H1 (cell line): ENCODE data around the gene COA4. TPM values are rescaled to one million over a fixed set of nuclear protein-coding genes. Genes with fewer than 3 reads are reported as not detected.

Experiments
- CTCF ChIA-PET: fragments of 300-600 bp; sonication (Branson Sonifier 250); formaldehyde crosslinking; loops from one replicate; lab custom pipeline; 2021; ENCODE audit not compliant: partially characterized antibody; lab: Charles Lee
- POLR2A ChIA-PET: fragments of 300-600 bp; sonication (Branson Sonifier 250); formaldehyde crosslinking; loops from one replicate; lab custom pipeline; 2021; ENCODE audit warnings: inconsistent platforms; ENCODE audit not compliant: partially characterized antibody; lab: Charles Lee
- DNase-seq, 2 experiments: peaks; one replicate each; pipeline versions ENCODE4 v3.0.0 to v3.0.0-alpha.2; 2010 to 2022; ENCODE audit warnings: low spot score in 2 of 2, low read depth in 1 of 2, mixed read lengths in 1 of 2
- FAIRE-seq: peaks from 2 replicates; lab custom pipeline; 2011; peaks lifted over from hg19 to GRCh38; lab: Jason Lieb, UNC
- H2AFZ ChIP-seq: 2 replicates; pipeline ENCODE4 v1.8.1; 2012; ENCODE audit warnings: low read length, inconsistent platforms
- H2AK5ac ChIP-seq: 2 replicates; pipeline ENCODE4 v1.6.1; 2013; ENCODE audit warnings: low read depth, low read length
- H2BK120ac ChIP-seq: replicated peaks from 2 replicates; pipeline ENCODE3; 2013; ENCODE audit warnings: low read depth, low read length, inconsistent platforms
- H2BK12ac ChIP-seq: 2 replicates; pipeline ENCODE4 v1.6.1; 2013; ENCODE audit warnings: low read depth, low read length
- H2BK15ac ChIP-seq: 2 replicates; pipeline ENCODE4 v1.6.1; 2013; ENCODE audit warnings: low read length
- H2BK20ac ChIP-seq: 2 replicates; pipeline ENCODE4 v1.6.1; 2013; ENCODE audit warnings: low read length
- H2BK5ac ChIP-seq: 2 replicates; pipeline ENCODE4 v1.6.1; 2013; ENCODE audit warnings: low read depth, low read length
- H3K14ac ChIP-seq: 2 replicates; pipeline ENCODE4 v1.6.1; 2013; ENCODE audit warnings: inconsistent platforms; ENCODE audit not compliant: insufficient read length
- H3K18ac ChIP-seq: 2 replicates; pipeline ENCODE4 v1.6.1; 2013; ENCODE audit warnings: low read length; ENCODE audit errors: extremely low read depth
- H3K23ac ChIP-seq: 2 replicates; pipeline ENCODE4 v1.6.1; 2013; ENCODE audit warnings: inconsistent platforms; ENCODE audit not compliant: insufficient read length
- H3K23me2 ChIP-seq: 2 replicates; pipeline ENCODE4 v1.6.1; 2013; ENCODE audit warnings: low read depth, low read length
- H3K27ac ChIP-seq: 2 replicates; pipeline ENCODE4 v1.6.1; 2011; ENCODE audit warnings: low read depth, low read length, inconsistent platforms
- H3K27me3 ChIP-seq, 4 experiments: replicated peaks in 1 of 4; 1 replicate in 1 of 4; 2 replicates in 3 of 4; pipeline versions ENCODE4 v1.6.1 to v1.8.1; 2011 to 2013; ENCODE audit warnings: low read length in 3 of 4, mild to moderate bottlenecking in 3 of 4, inconsistent platforms in 2 of 4, mixed read lengths in 2 of 4, moderate library complexity in 1 of 4; ENCODE audit not compliant: control insufficient read depth in 3 of 4, insufficient read depth in 3 of 4; ENCODE audit errors: extremely low read depth in 1 of 4
- H3K36me3 ChIP-seq, 4 experiments: 2 replicates each; pipeline versions ENCODE4 v1.6.1 to v1.8.1; 2011 to 2013; ENCODE audit warnings: mild to moderate bottlenecking in 4 of 4, low read length in 3 of 4, moderate library complexity in 2 of 4, control low read depth in 1 of 4, inconsistent platforms in 1 of 4; ENCODE audit not compliant: insufficient read depth in 4 of 4, control insufficient read depth in 2 of 4
- H3K4ac ChIP-seq: replicated peaks from 2 replicates; pipeline ENCODE3; 2013; ENCODE audit warnings: low read length, low read depth, mixed read lengths, inconsistent platforms; ENCODE audit not compliant: insufficient read length
- H3K4me1 ChIP-seq, 4 experiments: replicated peaks in 1 of 4; 1 replicate in 1 of 4; 2 replicates in 3 of 4; pipeline versions ENCODE4 v1.6.1 to v1.8.1; 2011 to 2013; ENCODE audit warnings: low read length in 3 of 4, inconsistent platforms in 2 of 4, mixed read lengths in 1 of 4; ENCODE audit not compliant: insufficient read depth in 4 of 4, control insufficient read depth in 3 of 4
- H3K4me2 ChIP-seq, 2 experiments: 2 replicates each; pipeline versions ENCODE4 v1.6.1 to v1.8.1; 2011 to 2013; ENCODE audit warnings: low read depth in 2 of 2, low read length in 2 of 2, control low read depth in 1 of 2, inconsistent platforms in 1 of 2, mild to moderate bottlenecking in 1 of 2; ENCODE audit not compliant: insufficient read depth in 1 of 2
- H3K4me3 ChIP-seq, 4 experiments: fragments of 200-600, 300-600 bp in 1 of 4; sonication (generic), shearing (Covaris generic), sonication (Bioruptor Twin) in 1 of 4; 2 replicates each; pipeline versions ENCODE4 v1.5.1 to v1.8.1; 2011 to 2016; ENCODE audit warnings: low read length in 4 of 4, low read depth in 3 of 4, control low read depth in 2 of 4, inconsistent platforms in 2 of 4, mild to moderate bottlenecking in 2 of 4, mixed read lengths in 1 of 4, moderate library complexity in 1 of 4; ENCODE audit not compliant: insufficient read depth in 2 of 4; ENCODE audit errors: extremely low read depth in 1 of 4
- H3K56ac ChIP-seq: replicated peaks from 2 replicates; pipeline ENCODE3; 2013; ENCODE audit warnings: low read depth, mild to moderate bottlenecking, mixed read lengths, low read length, inconsistent platforms; ENCODE audit not compliant: insufficient read length
- H3K79me1 ChIP-seq: 2 replicates; pipeline ENCODE4 v1.6.1; 2013; ENCODE audit warnings: low read depth, low read length, control low read depth
- H3K79me2 ChIP-seq, 2 experiments: 2 replicates each; pipeline versions ENCODE4 v1.6.1 to v1.8.1; 2012 to 2013; ENCODE audit warnings: low read length in 2 of 2, mild to moderate bottlenecking in 2 of 2, inconsistent platforms in 1 of 2; ENCODE audit not compliant: insufficient read depth in 2 of 2, control insufficient read depth in 1 of 2
- H3K9ac ChIP-seq, 4 experiments: replicated peaks in 1 of 4; 1 replicate in 1 of 4; 2 replicates in 3 of 4; pipeline versions ENCODE4 v1.6.1 to v1.8.1; 2011 to 2013; ENCODE audit warnings: low read depth in 3 of 4, low read length in 3 of 4, control low read depth in 2 of 4, mild to moderate bottlenecking in 2 of 4, moderate library complexity in 2 of 4, inconsistent platforms in 1 of 4; ENCODE audit errors: extremely low read depth in 1 of 4
- H3K9me3 ChIP-seq, 2 experiments: 2 replicates each; pipeline versions ENCODE4 v1.6.1 to v1.8.1; 2012 to 2013; ENCODE audit warnings: mild to moderate bottlenecking in 2 of 2, moderate library complexity in 2 of 2, control low read depth in 1 of 2, inconsistent platforms in 1 of 2, low read depth in 1 of 2, low read length in 1 of 2, mixed read lengths in 1 of 2; ENCODE audit not compliant: insufficient read depth in 2 of 2
- H4K20me1 ChIP-seq, 2 experiments: replicated peaks in 1 of 2; 2 replicates each; pipeline versions ENCODE3 to v1.8.1; 2011 to 2013; ENCODE audit warnings: inconsistent platforms in 2 of 2, low read length in 2 of 2, mild to moderate bottlenecking in 1 of 2; ENCODE audit not compliant: insufficient read depth in 2 of 2, control insufficient read depth in 1 of 2
- H4K5ac ChIP-seq: 2 replicates; pipeline ENCODE4 v1.6.1; 2013; ENCODE audit warnings: low read length, low read depth, mixed read lengths, inconsistent platforms; ENCODE audit not compliant: insufficient read length
- H4K8ac ChIP-seq: 2 replicates; pipeline ENCODE4 v1.8.0; 2013; ENCODE audit warnings: mild to moderate bottlenecking, moderate library complexity, low read length, inconsistent platforms; ENCODE audit not compliant: insufficient read depth; ENCODE audit errors: extremely low read depth
- H4K91ac ChIP-seq: replicated peaks from 2 replicates; pipeline ENCODE3; 2013; ENCODE audit warnings: low read length, mixed read lengths, inconsistent platforms; ENCODE audit not compliant: insufficient read length
- ASH2L ChIP-seq: fragments of 200-600, 300-600 bp; sonication (generic); IDR thresholded peaks from one replicate; pipeline ENCODE4 v1.7.1; 2017; ENCODE audit warnings: low read length
- ATF3 ChIP-seq: IDR thresholded peaks from 2 replicates; pipeline ENCODE4 v1.6.1; 2011; ENCODE audit warnings: low read depth, mild to moderate bottlenecking, low read length; ENCODE audit not compliant: insufficient read depth
- EP300 ChIP-seq, 2 experiments: IDR thresholded peaks; 1 replicate in 1 of 2; 2 replicates in 1 of 2; pipeline ENCODE4 v1.6.1; 2011 to 2012; ENCODE audit warnings: low read depth in 2 of 2, low read length in 2 of 2, mild to moderate bottlenecking in 2 of 2, borderline replicate concordance in 1 of 2, inconsistent platforms in 1 of 2, moderate library complexity in 1 of 2
- GABPA ChIP-seq: IDR thresholded peaks from 2 replicates; pipeline ENCODE4 v1.6.1; 2011; ENCODE audit warnings: mild to moderate bottlenecking, low read length, moderate library complexity, borderline replicate concordance; ENCODE audit not compliant: insufficient read depth
- JUN ChIP-seq: IDR thresholded peaks from 2 replicates; pipeline ENCODE4 v1.6.1; 2011; ENCODE audit warnings: low read depth, mild to moderate bottlenecking, improper control_type of control experiment, low read length
- POU5F1 ChIP-seq: IDR thresholded peaks from 2 replicates; pipeline ENCODE4 v1.6.1; 2011; ENCODE audit warnings: low read depth, mild to moderate bottlenecking, low read length, moderate library complexity
- SIRT6 ChIP-seq: IDR thresholded peaks from one replicate; pipeline ENCODE4 v1.7.1; 2012; ENCODE audit warnings: low read length, inconsistent platforms
- USF2 ChIP-seq: IDR thresholded peaks from 2 replicates; pipeline ENCODE4 v1.6.1; 2011; ENCODE audit warnings: low read length, improper control_type of control experiment
- WGBS, 2 experiments: shearing (Covaris generic) in 1 of 2; methylation state at CpG; one replicate each; pipeline versions ENCODE4 v1.1.6 to v1.1.7; 2013 to 2015; ENCODE audit warnings: low lambda C conversion rate in 2 of 2, mixed read lengths in 2 of 2, inconsistent platforms in 1 of 2, low coverage in 1 of 2, missing lambda C conversion rate in 1 of 2; ENCODE audit not compliant: insufficient replicate concordance in 2 of 2, insufficient coverage in 1 of 2, insufficient read length in 1 of 2; ENCODE audit errors: extremely low coverage in 1 of 2, missing lambda C conversion rate in 1 of 2; 5-methylcytosine and 5-hydroxymethylcytosine counted together
- polyA plus RNA-seq, 7 experiments: library from polyadenylated mRNA; depleted of rRNA in 3 of 7; stranded (reverse) in 5 of 7; unstranded in 2 of 7; fragments of >200 nt in 5 of 7; fragments of 200-250 nt in 2 of 7; gene quantifications; 1 replicate in 5 of 7; 2 replicates in 1 of 7; 4 replicates in 1 of 7; pipeline versions ENCODE4 v1.2.1 to v1.2.3, GENCODE V29; 2011 to 2013; ENCODE audit warnings: missing spikeins in 2 of 7, mixed read lengths in 2 of 7
- total RNA-seq: library from RNA; stranded (reverse); fragmentation: NEBNext Ultra II Directional; extraction: Animal tissue kit (Norgen Biotek cat#: 25700); gene quantifications from 2 replicates; pipeline ENCODE4 v1.2.1, GENCODE V29; 2021

COA4 gene
- total and polyA plus RNA-seq, 2 of the 8 experiments (the other 6 are each of a cell fraction or from before 2014, with no cell fraction given): 177 to 380 TPM

- Histone ChIP-seq H2BK20ac (no peak overlapping the region), H3K56ac (no peak overlapping the region), H3K23me2 (no peaks in the 10 kb centered on the region), H3K4me1 (peaks cover 0 to 8% (median 6%) of the 10 kb centered on the region in 4 experiments; a peak in 3 of 7 replicates), H3K36me3 (no peaks in the 10 kb centered on the region), H2AK5ac (no peak overlapping the region), H3K79me1 (no peaks in the 10 kb centered on the region), H3K14ac (no peak overlapping the region), H4K20me1 (no peaks in the 10 kb centered on the region), H3K27me3 (no peaks in the 10 kb centered on the region), H3K27ac (no peak overlapping the region), H3K4me2 (no peak overlapping the region), H3K23ac (no peak overlapping the region), H3K18ac (no peak overlapping the region), H3K4ac (no peak overlapping the region), H2BK5ac (no peak overlapping the region), H3K9ac (no peak overlapping the region), H2AFZ (no peak overlapping the region), H2BK120ac (no peak overlapping the region), H2BK15ac (no peak overlapping the region), H4K91ac (no peak overlapping the region), H3K9me3 (no peaks in the 10 kb centered on the region), H2BK12ac (no peak overlapping the region), H4K8ac (no peak overlapping the region), H3K79me2 (no peaks in the 10 kb centered on the region), H4K5ac (no peak overlapping the region), H3K4me3 (no peak overlapping the region)
- TF ChIP-seq SIRT6: no peak
- TF ChIP-seq GABPA: no peak
- no peak for TF ChIP-seq USF2
- no peak for TF ChIP-seq ASH2L
- no peak for TF ChIP-seq EP300 (IDR thresholded peaks at IDR 0.05; ENCODE audit: borderline replicate concordance in 1 of 2, low read depth in 2 of 2, low read length in 2 of 2)
- no peak for TF ChIP-seq ATF3
- TF ChIP-seq JUN: no peak
- no peak for TF ChIP-seq POU5F1
- CTCF ChIA-PET: interaction anchor here (0.5 to 1.1 kb wide), 3 partner anchors 9 to 46 kb away, joined by 3 to 4 read pairs (median 3); no protein-coding TSS in a partner anchor
- WGBS, 2 experiments: 91% methylated on average over 3 of the region's 3 CpGs; no CpG with 5 or more reads in 1 of the 2 experiments
- POLR2A ChIA-PET: interaction anchor here (1.4 to 7.2 kb wide), 3 partner anchors 8 to 17 kb away, joined by 3 to 49 read pairs (median 17); no protein-coding TSS in a partner anchor
- DNase-seq (no peak), FAIRE-seq (no peak)
Measured at GRCh38 chr11:73852049-73852448, 24.6 kb downstream of the COA4 start.
